GM18873 (cell line): ENCODE data around the gene ZDHHC14.
A peak's percentile ranks its signal among the peaks of the same experiment; 100 is the strongest.

Experiments
- ATAC-seq: cut with Tn5 transposase; IDR thresholded peaks from one replicate; pipeline ENCODE4 v1.9.1; 2021; ENCODE audit warnings: mild to moderate bottlenecking, moderate library complexity, moderate number of reproducible peaks; ENCODE audit not compliant: unreplicated experiment, low FRiP score

The ZDHHC14 gene

DNA sequence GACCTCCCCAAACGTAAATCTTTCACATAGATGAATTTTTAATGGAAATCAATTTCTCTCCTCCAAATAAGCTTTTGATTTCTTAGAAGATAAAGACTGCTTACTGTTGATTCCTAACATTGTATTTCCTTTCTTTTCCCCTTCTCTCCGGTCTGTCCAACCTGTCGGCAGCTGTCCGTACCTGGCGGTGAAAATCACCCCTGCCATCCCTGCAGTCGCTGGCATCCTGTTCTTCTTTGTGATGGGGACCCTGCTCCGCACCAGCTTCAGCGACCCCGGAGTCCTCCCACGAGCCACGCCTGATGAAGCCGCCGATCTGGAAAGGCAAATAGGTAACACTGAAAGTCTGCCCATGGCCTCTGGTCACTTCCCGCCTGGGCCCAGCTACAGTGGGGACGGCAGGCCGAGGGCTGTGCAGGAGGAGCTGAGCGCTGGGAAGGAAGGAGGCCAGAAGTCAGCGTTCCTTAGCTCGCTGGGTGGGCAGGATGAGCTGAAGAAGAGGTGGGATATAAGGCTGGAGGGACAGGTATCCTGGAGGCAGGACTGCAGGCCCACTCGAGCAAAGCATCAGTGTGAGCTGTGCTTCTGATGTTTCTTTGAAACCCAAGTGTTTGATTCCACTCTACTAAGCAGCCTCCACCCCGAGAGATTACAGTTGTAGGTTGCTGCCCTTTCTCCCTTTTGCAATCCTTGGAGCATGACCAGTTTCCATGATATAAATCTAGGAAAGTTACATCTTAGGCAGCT, 161.6 kb downstream of the ZDHHC14 start:
- ATAC-seq: no peak

DNA sequence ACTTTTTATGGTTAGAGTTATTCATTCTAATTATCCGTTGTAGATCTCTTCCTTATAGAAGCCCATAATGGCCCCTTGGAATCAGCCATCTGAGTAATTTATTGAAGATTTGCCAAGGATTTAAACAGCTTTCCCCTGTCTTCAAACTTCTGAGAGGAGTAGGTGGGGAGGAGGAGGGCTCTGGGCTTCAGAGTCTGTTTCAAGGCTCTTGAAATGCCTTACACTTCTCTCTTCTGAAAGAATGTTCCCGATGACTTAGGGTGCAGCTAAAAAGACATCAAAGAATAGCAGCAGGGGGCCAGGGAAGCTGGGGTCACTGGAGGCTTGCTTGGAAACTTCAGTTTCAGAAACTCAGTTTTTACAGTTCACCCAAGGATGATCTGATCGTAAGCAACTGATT, 165.3 kb downstream of the ZDHHC14 start:
- no peak for ATAC-seq

DNA sequence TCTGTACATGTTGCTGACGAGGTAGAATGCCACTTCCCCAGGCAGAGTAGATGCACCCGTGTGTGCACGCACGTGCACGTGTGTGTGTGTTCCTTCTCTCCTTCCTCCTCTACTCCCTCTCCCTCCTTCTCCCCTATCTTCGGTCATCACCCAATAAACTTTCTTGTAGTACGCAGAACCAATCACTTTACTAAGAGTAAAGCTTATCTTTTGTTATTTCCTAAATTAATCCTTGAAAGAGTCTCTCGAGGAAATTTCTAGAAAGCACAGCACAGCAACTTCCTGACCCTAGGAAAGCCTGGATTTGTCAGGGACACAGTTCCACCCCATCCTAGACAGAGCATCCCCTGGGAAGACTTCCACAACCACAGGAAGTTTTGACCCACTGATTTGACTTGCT, 166.1 kb downstream of the ZDHHC14 start:
- no peak for ATAC-seq

DNA sequence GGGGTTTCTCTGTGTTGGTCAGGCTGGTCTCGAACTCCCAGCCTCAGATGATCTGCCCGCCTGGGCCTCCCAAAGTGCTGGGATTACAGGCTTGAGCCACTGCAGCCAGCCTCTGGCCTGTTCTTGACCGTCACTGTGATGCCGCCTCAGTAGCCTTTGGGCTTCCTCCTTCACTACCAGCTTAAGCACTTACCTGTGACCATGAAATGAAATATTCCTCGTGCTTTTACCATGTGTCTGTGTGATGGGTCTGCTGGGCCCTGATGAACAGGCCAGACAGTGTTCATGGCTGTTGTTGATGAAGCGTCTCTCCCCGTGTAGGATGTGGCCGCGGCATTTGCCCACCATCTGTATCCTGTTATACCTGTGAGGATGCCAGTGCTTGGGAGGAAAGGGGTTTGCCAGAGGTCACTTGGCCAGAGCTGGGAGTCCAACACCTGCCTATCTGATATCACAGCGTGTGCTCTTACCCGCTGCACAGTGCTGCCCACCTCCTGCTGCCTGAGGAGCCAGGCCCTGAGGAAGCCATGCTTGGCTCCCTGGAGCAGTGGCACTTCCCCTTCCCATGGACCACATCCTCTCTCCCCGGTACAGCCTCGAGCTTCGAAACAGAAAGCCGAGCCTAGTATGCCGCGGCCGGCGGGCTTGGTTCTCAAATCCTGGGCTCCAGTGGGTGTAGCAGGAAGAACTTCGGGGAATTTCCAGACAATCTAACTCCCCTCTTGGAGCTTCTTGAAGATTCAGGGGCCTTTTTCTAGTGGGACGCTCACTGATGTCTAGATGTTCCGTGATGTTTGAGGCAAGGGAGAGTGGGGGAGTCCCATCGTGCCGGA, 167.9 kb downstream of the ZDHHC14 start:
- ATAC-seq: no peak

DNA sequence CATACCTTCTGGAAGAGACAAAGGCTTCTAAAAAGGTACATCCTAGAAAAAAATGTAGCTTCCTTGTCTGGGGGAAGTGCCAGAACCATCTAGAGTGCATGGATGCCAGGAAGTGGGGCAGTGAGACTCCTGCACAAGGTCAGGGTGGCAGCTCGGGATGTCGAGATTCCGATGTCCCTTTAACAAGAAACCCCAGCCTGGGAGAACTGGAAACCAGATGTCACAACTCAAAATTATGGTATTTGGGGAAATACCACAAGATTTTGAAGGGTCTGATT, 168.4 kb downstream of the ZDHHC14 start:
- no peak for ATAC-seq

DNA sequence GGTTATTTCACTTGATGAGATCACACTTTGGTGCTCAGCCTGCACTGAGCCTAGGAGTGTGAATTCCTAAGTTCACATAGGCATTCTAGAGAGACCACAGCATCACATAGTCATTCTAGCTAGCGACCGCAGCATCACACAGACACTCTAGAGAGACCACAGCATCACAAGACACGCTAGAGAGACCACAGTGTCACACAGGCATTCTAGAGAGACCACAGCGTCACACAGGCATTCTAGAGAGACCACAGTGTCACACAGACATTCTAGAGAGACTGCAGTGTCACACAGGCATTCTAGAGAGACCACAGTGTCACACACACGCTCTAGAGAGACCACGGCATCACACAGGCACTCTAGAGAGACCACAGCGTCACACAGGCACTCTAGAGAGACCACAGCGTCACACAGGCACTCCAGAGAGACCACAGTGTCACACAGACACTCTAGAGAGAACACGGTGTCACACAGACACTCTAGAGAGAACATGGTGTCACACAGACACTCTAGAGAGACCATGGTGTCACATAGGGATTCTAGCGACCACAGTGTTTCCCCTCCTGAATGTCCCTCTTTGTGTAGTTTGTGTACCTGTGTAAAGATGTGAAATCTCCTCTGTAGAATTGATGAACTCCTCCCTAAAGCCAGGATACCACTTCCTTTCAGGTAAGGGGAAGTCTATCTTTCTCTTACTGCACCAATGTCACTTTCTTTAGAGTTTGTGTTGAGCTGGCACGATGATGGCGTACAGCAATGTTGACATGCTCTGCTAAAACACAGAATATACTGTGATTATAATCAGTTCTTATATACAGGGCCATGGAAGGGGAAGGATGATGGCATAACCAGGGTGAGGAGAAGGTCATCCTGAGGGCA, 169.4 kb downstream of the ZDHHC14 start:
- no peak for ATAC-seq

DNA sequence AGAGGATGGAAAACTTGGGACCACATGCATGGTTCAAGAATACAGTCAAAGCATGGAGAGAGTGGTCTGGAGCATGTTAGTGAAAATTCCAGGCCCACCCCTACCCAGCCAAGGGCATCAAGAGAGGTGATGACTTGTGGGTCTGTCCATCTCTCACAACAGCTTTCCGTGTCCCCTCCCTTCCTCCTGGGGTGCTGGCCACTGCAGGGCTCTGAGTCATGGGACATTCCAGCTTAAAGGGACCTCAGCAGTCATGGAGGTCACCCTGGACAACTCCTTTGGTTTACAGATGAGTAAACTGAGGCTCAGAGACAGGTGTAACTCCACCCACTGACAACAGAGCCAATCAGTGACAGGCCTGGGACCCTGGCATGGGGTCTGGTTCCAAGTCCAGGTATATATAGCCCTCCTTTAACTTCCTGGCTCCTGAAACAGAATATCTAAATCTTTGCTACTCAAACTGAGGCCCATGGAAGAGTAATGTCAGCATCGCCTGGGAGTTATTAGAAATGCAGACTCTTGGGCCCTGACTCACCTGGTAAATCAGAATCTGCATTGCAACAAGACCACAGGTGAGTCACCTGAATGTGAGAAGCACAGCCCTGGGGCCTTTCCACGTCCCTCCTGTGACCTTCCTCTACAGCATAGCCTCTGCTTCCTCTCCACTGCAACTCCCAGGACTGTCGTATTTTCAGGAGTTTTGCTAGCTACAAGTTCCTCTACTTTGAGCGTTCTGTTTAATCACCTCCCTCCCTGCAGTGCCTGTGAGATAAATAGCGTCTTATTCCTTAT, 170.2 kb downstream of the ZDHHC14 start:
- ATAC-seq: no peak

DNA sequence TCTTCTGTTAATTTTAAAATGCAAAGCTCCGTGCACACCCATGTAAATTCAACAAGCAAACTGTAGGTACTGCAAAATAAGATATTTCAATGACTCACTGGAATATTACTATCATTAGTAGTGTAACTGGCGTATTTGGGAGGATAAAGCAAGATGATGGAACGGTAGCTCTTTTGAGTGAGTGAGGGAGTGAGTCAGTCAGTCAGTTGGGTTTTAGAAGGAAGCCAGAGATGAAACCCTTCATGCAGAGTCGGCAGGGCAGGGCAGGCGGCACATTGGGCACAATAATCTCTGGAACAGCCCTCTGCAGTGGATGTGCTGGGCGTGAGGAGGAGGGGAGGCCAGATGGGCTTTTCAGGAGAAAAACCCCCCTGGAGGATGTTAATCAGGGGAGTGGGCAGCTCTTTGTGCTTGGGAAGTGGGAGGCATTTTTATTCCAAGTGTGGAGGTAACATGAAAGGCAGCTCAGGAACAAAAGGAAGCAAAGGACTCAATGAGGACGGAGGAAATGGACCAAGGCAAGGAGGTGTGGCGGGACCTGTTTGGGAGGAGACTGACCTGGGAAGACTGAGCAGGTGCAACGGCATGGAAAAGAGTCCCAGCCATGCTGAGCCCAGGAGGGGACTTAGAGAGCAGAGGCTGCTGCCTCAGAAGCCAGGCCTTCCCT, 171.2 kb downstream of the ZDHHC14 start:
- no peak for ATAC-seq

DNA sequence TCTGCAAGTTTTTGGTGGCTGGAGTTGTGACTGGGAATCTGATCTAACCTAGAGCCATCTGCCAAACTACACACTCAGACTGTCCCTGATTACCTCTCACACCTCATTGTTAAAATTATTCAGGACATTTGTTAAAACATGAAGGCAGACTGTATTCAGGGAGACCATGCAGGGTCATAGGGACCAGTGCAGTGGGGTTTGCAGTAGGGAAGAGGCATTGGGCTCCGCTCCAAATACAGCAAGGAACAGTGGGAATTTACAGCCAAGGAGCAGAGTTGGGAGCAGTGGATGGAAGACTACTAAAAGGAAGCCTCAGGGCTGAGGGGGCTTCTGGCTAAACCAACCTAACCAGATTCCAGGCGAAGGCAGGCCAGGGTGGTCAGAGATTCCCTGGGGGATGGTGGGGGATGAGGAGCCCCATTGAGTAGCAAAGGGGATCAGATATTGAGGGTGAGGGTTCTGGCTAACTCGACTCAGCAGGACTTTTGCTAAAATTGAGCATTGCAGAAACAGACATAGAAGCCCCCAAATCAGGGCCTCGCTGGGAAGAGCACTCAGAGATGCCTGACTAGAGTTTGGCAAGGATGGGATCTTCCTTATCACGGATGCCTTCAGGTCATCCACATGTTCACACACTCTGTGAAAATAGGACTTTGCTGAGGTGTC, 172.0 kb downstream of the ZDHHC14 start:
- no peak for ATAC-seq

DNA sequence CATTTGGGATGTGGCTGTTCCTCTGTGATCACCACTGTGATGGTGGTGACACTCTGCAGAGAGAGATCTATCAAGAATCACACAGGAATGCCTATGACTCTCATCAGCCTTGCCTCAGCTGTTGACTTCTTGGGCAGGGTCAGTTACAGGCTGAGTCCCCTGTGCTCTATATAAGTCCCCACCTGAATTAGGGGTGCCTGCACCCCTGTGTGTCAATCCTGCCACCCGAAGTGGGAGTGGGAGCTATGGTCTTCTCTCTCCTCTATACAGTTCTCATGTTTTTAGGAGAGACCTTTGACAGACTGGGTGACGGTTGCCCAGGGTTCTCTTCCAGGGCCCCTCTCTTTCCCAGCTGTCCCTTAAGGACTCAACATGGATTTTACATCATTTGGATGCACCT, 173.8 kb downstream of the ZDHHC14 start:
- ATAC-seq: no peak

DNA sequence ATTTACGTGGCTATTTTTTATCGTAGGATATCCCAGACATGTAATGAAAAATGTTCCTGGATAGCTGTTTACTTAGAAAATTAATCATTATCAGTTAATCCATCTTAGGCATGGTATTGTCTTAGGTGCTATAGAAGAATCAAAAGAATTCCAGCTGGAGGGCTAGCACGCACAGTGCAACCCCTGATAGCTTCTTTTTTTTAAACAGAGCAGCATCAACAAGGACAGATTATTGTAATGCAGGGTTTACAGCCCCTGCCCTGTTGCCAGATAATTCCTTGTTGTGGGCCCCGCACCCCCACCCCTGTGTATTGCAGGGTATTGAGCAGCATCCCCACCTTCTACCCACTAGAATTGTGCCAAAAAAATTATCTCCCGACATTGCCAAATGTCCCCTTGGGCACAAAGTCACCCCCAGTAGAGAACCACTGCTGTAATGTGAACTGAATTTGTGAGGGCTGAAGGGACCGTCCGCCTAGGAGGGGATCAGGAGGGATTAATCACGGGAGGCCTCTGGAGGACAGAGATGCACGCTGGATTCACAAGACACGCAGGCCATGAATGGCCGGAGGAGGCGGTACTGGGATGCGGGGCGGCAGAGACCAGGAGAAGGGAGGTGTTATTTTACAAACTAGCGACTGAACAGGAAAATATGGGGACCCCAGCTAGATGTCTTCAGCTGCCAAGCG, 174.6 kb downstream of the ZDHHC14 start:
- ATAC-seq: no peak

DNA sequence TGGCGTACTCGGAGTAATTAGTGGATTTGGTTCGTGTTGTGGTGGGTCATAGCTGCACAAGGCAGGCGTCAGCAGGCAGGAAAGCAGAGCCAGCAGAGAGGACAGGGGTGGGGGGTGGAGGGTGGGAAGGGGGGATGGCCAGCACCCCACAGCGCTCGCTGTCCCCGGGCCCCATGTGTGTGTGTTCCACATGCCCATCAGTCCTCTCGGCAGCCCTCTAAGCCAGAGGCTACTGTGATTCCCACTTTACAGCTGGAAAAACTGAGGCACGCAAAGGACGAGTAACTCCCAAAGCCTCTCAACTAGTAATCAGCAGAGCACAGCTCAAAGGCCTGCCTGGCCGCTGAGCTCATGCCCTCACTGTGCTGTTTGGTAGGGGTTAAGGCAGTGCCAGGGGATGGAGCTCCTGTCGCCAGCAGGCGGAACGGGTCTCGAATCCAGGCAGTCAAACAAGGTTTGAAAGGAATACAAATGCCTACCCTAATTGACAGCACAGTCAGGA, 175.2 kb downstream of the ZDHHC14 start:
- ATAC-seq: no peak

DNA sequence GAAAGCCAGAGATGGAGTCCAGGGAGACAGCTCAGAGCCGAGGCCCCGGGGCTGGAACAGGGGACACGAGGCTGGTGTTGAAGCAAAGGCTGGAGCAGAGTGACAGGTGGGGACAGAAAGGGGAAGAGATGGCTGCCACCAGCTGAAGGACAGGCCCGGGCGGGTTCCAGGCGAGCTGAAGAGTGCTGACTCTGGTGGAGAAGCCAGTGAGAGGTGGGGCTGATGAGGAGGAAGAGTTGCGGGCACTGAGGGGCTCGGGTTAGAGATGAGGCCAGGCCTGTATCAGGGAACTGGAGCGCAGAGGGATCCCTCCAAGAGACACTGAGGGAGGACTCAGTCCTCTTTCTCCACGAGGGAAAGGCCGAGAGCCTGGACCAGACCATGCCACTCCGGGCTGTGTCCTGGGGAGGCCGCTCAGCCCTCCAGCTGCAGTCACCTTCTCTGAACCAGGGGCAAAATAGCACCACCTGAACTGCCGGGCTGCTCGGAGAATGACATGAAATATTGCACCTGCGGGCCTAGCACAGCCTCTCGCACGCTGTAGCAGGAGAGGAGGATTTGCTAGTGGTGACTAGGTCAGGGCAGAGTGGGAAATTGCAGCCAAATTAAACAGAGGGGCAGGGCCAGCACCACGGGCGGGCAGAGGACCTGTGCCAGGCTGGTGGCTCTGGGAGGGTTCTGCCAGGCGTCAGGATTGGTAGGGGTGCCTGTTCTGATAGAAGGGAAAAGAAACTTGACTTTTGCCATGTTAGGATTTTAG, 175.9 kb downstream of the ZDHHC14 start:
- ATAC-seq: peak; percentile 6

DNA sequence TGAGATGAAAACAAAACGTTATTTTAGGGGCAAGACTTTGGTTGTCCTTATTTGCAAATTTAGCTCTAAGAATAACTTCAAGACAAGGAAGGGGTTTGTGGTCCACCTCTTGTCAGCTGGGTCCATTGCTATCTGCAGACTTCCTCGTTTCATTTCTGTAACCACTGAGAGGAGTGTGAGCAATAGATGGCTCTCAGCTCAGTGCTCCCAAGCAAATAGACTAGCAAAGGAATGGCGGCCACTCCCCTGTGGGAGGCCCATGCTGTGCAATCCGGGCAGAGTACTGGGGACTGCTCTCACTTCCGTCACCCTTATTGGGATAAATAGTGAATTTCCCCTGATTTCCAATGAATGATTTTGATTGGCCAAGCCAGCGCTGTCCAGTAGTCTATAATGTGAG, 176.6 kb downstream of the ZDHHC14 start:
- ATAC-seq: peak; percentile 53

DNA sequence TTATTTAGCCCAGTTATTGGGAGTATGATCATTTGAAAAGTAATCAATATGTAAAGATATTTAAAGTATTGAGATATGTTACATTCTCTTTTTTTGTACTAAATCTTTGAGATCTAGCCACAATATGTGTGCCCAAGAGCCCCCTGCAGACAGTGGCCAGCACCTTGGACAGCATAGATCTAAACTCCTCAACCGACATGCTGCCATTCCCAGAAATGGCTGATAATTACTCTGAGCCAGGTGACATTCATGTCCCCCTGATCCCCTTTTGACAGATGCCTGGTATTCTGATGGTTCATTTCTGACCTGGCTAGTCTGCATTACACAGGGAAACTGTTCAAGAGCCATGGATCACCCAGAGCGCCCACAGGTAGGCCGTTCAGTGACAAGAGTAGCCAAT, 177.1 kb downstream of the ZDHHC14 start:
- no peak for ATAC-seq

DNA sequence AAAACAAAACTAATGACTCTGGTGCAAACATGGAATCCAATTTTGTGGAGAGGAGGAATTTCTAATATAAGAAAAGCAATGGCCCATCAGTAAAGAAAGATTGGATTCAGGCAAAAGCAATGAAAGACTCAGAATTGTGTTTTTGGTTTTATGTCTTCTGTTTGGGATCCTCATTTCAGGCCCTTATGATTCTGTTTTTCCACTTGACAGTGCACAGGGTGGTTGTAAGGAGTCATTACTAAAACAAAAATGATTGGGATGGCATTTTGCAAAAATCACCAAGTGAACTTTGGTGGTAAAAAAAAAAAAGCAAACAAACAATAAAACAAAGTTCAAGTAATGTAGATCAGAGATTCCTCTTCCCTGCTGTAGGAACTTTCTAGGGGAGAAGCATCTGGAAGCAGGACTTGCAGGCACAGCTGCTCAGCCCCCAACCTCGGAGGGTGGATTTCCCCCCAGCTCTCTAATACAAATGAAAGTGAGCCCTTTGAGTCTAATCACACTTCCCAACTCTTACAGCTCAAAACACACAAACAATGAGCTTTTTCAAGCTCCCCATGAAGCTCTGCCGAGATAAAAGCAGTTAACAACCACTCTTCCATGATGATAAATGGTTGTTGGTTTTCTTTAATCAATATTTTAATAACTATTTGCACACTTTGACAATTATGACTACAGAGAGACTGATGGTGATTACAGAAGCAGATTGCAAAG, 177.7 kb downstream of the ZDHHC14 start:
- no peak for ATAC-seq

DNA sequence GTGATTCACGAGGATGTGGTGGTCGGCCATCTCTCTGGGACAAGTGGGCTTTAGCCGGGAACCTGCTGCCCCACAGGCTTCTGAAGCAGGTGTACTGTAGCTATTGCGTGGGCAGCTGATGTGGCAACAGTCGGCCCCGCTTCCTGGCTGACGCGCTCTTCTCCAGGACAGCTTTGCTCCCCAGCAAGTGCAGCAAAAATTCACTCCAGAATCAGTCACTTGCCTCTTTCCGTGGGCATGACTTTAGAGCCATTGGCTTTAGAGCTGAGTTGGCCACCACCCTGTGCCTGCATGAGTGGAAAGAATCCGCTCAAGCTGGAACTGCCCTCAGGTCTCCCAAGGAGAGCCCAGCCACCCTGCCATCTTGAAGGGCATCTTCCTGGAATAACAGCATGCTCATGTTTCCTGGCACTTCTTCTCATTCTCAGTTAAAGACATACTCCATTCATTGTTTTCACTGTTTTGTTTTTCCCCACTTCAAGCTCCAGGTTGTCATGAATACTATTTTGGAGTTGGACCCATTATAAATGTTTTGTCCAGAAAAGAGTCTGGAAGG, 178.3 kb downstream of the ZDHHC14 start:
- ATAC-seq: no peak
